ENCODE results near the gene RFNG. TPM values are rescaled to one million over a fixed set of nuclear protein-coding genes. Genes with fewer than 3 reads are reported as not detected.

RFNG gene
- total and polyA plus RNA-seq, 2 of the 13 experiments (the other 11 are each of a cell fraction or from before 2014, with no cell fraction given): 61.4 to 64.0 TPM

DNA sequence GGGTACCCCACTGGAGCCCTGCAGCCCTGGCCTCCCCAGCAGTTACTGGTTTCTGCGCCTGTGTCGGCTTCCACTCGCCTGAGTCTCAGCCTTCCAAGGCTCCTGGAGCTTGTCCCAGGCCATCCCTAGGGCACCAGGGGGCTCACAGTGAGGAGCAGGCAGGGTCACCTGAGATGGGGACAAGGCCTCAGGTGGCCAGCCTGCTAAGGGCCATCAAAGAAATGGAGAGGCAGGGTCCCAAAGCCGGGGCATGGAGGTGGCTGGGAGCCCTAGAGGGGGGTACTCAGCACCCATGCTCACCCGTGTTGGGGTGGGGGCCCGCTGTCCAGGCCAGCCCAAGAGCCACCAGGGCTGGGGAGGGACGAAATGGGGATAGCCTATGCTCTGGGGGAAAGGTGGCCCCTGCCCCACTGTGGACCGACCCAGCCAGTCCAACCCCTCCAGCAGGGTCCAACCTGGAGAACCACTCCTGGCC, 45.1 kb upstream of the RFNG start (continued):
- TF ChIP-seq ZNF883 (CRISPR knock-in tag; IDR thresholded peaks at IDR 0.05; ENCODE audit: not compliant biosample characterization) (no peak), ZMYM3 (CRISPR knock-in tag; IDR thresholded peaks at IDR 0.05) (no peak)

DNA sequence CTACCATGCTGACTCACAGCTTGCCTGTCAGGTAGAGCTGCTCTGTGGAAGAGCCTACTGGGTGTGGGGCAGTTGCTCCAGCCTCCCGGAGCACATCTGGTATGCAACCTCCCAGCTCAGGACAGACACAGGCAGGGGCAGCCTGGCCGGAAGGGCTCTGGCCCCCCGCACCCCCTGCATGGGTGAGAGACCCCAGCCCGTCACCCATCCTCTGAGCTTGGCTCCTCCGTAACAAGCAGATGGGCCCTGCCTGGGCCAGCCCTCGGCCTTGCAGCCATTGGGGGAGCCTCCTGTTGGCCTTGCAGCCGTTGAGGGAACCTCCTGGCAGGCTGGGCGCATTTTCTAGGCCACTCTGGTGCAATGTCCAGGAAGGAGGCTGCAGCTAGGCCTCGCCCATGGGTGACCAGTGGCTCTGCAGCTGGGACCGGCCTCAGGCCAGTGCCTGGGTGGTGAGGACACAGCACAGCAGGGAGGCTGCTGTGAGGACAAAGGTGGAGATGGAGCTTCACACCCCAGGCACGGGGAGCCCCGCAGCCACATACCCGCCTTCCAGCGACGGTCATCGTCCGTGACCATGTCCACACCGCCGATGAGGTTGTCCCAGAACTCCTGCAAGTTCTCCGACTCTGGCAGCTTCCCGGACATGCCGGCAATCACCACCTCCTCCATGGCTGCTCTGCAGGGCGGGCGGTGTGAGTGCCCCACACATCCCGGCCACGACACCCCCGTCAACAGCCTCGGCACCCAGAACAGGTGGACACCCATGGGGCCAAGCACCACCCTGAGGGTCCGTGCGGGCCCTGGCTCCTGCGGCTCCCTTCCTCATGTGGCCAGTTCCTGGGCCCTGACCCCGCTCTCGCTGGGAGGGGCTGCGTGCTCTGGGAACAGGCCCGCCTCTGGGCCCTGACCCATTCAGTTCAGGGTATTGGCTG, 44.4 kb upstream of the RFNG start:
- in situ Hi-C loops (cut with HindIII; ENCODE audit: extremely low pct_ligation_motif_present, low pct_unique_long_range_greater_than_20kb): no loop called here
- Histone ChIP-seq H3K9me3 (ENCODE audit: low read length) (no peaks in the 10 kb centered on the region), H3K36me3 (replicated peaks in 1 of 2; ENCODE audit: control insufficient read depth in 1 of 2, insufficient read depth in 2 of 2, low read length in 2 of 2) (peaks cover 38 to 49% of the 10 kb centered on the region in 2 experiments), H4K20me1 (ENCODE audit: insufficient read depth, low read length) (peaks cover 51% of the 10 kb centered on the region), H2AFZ (ENCODE audit: low read length) (no peak overlapping the region), H3K4me1 (ENCODE audit: insufficient read depth, low read length) (peaks cover 59% of the 10 kb centered on the region), H3K27me3 (ENCODE audit: control insufficient read depth in 1 of 2, insufficient read depth in 2 of 2, low read length in 2 of 2) (no peaks in the 10 kb centered on the region; a peak in 1 of 5 replicates), H3K4me3 (replicated peaks in 1 of 3; ENCODE audit: insufficient read depth in 1 of 3, low read depth in 2 of 3, low read length in 3 of 3) (peak overlapping the region; percentile 72 to 96 (median 86)), H3K27ac (ENCODE audit: extremely low read length, insufficient read depth, low read length) (peak overlapping the region; percentile 89), H3K79me2 (ENCODE audit: insufficient read depth, low read length) (peaks cover 62% of the 10 kb centered on the region), H3K4me2 (ENCODE audit: low read depth, low read length) (peak overlapping the region; percentile 98), H3K9ac (ENCODE audit: insufficient read depth, low read depth, low read length) (peak overlapping the region; percentile 98)
- POLR2A ChIA-PET: interaction anchor here (0.7 to 2.7 kb wide), 5 partner anchors 10 to 59 kb away, joined by 3 to 8 read pairs (median 6); partner anchors contain the start of gene DCXR
- DNase-seq (ENCODE audit: low spot score) (no peak), ATAC-seq (peak; percentile 4), FAIRE-seq (no peak)
- intact Hi-C loops (cut with micrococcal nuclease; ENCODE audit: unreplicated experiment): loop anchor here (5.0 to 10.0 kb wide), 2 partner anchors 44 to 121 kb away; partner anchors contain the start of genes ASPSCR1, GPS1 and RFNG
- WGBS (ENCODE audit: low lambda C conversion rate): 29% methylated on average over 24 of the region's 35 CpGs
- no TSS peak for BruUV-seq (replicated peaks)
- CTCF ChIA-PET (ENCODE audit: low intra/inter-chr PET ratio, low total read pairs): no interaction called here
- TF ChIP-seq FIP1L1 (IDR thresholded peaks at IDR 0.05; ENCODE audit: borderline replicate concordance, insufficient read depth, low read depth, low read length) (no peak), ZNF672 (CRISPR knock-in tag; IDR thresholded peaks at IDR 0.05) (no peak), ZNF619 (CRISPR knock-in tag; IDR thresholded peaks at IDR 0.05) (no peak), KDM5A (IDR thresholded peaks at IDR 0.05; ENCODE audit: borderline replicate concordance, low read length) (no peak), ZMYM2 (CRISPR knock-in tag; IDR thresholded peaks at IDR 0.05) (no peak), ZNF180 (CRISPR knock-in tag; IDR thresholded peaks at IDR 0.05; ENCODE audit: borderline replicate concordance, low read depth) (no peak), MEIS2 (CRISPR knock-in tag; IDR thresholded peaks at IDR 0.05) (no peak)
- TF ChIP-seq, protein P1, sequence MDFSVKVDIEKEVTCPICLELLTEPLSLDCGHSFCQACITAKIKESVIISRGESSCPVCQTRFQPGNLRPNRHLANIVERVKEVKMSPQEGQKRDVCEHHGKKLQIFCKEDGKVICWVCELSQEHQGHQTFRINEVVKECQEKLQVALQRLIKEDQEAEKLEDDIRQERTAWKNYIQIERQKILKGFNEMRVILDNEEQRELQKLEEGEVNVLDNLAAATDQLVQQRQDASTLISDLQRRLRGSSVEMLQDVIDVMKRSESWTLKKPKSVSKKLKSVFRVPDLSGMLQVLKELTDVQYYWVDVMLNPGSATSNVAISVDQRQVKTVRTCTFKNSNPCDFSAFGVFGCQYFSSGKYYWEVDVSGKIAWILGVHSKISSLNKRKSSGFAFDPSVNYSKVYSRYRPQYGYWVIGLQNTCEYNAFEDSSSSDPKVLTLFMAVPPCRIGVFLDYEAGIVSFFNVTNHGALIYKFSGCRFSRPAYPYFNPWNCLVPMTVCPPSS (IDR thresholded peaks at IDR 0.05): no peak
- TF ChIP-seq, protein P2, sequence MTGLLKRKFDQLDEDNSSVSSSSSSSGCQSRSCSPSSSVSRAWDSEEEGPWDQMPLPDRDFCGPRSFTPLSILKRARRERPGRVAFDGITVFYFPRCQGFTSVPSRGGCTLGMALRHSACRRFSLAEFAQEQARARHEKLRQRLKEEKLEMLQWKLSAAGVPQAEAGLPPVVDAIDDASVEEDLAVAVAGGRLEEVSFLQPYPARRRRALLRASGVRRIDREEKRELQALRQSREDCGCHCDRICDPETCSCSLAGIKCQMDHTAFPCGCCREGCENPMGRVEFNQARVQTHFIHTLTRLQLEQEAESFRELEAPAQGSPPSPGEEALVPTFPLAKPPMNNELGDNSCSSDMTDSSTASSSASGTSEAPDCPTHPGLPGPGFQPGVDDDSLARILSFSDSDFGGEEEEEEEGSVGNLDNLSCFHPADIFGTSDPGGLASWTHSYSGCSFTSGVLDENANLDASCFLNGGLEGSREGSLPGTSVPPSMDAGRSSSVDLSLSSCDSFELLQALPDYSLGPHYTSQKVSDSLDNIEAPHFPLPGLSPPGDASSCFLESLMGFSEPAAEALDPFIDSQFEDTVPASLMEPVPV (CRISPR knock-in tag; IDR thresholded peaks at IDR 0.05): peak; percentile 68; the same call in 1 of the 2 replicates
- TF ChIP-seq, protein P3, sequence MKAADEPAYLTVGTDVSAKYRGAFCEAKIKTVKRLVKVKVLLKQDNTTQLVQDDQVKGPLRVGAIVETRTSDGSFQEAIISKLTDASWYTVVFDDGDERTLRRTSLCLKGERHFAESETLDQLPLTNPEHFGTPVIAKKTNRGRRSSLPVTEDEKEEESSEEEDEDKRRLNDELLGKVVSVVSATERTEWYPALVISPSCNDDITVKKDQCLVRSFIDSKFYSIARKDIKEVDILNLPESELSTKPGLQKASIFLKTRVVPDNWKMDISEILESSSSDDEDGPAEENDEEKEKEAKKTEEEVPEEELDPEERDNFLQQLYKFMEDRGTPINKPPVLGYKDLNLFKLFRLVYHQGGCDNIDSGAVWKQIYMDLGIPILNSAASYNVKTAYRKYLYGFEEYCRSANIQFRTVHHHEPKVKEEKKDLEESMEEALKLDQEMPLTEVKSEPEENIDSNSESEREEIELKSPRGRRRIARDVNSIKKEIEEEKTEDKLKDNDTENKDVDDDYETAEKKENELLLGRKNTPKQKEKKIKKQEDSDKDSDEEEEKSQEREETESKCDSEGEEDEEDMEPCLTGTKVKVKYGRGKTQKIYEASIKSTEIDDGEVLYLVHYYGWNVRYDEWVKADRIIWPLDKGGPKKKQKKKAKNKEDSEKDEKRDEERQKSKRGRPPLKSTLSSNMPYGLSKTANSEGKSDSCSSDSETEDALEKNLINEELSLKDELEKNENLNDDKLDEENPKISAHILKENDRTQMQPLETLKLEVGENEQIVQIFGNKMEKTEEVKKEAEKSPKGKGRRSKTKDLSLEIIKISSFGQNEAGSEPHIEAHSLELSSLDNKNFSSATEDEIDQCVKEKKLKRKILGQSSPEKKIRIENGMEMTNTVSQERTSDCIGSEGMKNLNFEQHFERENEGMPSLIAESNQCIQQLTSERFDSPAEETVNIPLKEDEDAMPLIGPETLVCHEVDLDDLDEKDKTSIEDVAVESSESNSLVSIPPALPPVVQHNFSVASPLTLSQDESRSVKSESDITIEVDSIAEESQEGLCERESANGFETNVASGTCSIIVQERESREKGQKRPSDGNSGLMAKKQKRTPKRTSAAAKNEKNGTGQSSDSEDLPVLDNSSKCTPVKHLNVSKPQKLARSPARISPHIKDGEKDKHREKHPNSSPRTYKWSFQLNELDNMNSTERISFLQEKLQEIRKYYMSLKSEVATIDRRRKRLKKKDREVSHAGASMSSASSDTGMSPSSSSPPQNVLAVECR (CRISPR knock-in tag; IDR thresholded peaks at IDR 0.05; ENCODE audit: borderline replicate concordance): peak; percentile 71
